ENCODE data around the gene SNTG2.

- TF ChIP-seq RCOR2 (CRISPR knock-in tag; IDR thresholded peaks at IDR 0.05), result no peak
- TF ChIP-seq, protein P1, sequence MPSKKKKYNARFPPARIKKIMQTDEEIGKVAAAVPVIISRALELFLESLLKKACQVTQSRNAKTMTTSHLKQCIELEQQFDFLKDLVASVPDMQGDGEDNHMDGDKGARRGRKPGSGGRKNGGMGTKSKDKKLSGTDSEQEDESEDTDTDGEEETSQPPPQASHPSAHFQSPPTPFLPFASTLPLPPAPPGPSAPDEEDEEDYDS (CRISPR knock-in tag; IDR thresholded peaks at IDR 0.05), result no peak
These were observed 220.1 kb downstream of the SNTG2 start for GRCh38 chr2:1170711-1171110.
